HEK293 (cell line): Measurements from ENCODE around the gene GNG7.

ENCODE experiments used
- CTCF ChIA-PET: fragments of 350-600 bp; formaldehyde crosslinking; extraction: SDS; loops from one replicate; lab custom pipeline; 2021; ENCODE audit warnings: antibody characterized with exemption; lab: Yijun Ruan, JAX
- POLR2A ChIA-PET: fragments of 300-600 bp; formaldehyde crosslinking; extraction: SDS; loops from one replicate; lab custom pipeline; 2020; ENCODE audit warnings: antibody characterized with exemption, inconsistent platforms; lab: Yijun Ruan, JAX
- H3K27ac ChIP-seq: fragments of 200-500 bp; sonication (Bioruptor generic); 2 replicates; pipeline ENCODE4 v1.5.1; 2014; ENCODE audit warnings: low read depth, low read length, control low read depth, inconsistent platforms; ENCODE audit errors: extremely low read depth
- H3K36me3 ChIP-seq, 2 experiments: fragments of 200-500 bp in 1 of 2; sonication (Bioruptor generic) in 1 of 2; 1 replicate in 1 of 2; 2 replicates in 1 of 2; pipeline ENCODE4 v1.5.1; 2014 to 2017; ENCODE audit warnings: inconsistent platforms in 2 of 2, low read length in 2 of 2; ENCODE audit not compliant: control insufficient read depth in 2 of 2, insufficient read depth in 1 of 2
- H3K4me1 ChIP-seq: fragments of 200-500 bp; sonication (Bioruptor generic); 2 replicates; pipeline ENCODE4 v1.5.1; 2014; ENCODE audit warnings: mild to moderate bottlenecking, low read length, inconsistent platforms; ENCODE audit not compliant: control insufficient read depth, insufficient read depth
- H3K4me3 ChIP-seq: 2 replicates; pipeline ENCODE4 v1.5.1; 2011; ENCODE audit warnings: low read depth, mild to moderate bottlenecking, control low read depth, low read length, moderate library complexity
- H3K9me3 ChIP-seq: fragments of 200-500 bp; sonication (Bioruptor generic); 2 replicates; pipeline ENCODE4 v1.5.1; 2014; ENCODE audit warnings: low read depth, low read length, inconsistent platforms; ENCODE audit not compliant: control insufficient read depth, insufficient read depth
- PRDM6 ChIP-seq: fragments of 450-650 bp; formaldehyde crosslinking; IDR thresholded peaks from 2 replicates; pipeline ENCODE4 v1.5.1; 2017; ENCODE audit warnings: missing biosample characterization, missing genetic modification characterization
- SCRT1 ChIP-seq: fragments of 450-650 bp; formaldehyde crosslinking; IDR thresholded peaks from 2 replicates; pipeline ENCODE4 v1.5.1; 2016; ENCODE audit warnings: missing biosample characterization, missing genetic modification characterization, borderline replicate concordance
- ZEB2 ChIP-seq: fragments of 450-650 bp; formaldehyde crosslinking; IDR thresholded peaks from 2 replicates; pipeline ENCODE4 v1.5.1; 2016; ENCODE audit warnings: missing biosample characterization, missing genetic modification characterization
- ZFHX2 ChIP-seq: fragments of 450-650 bp; formaldehyde crosslinking; conservative IDR thresholded peaks from 2 replicates; pipeline ENCODE4 v1.5.1; 2016; ENCODE audit warnings: missing biosample characterization, missing genetic modification characterization
- ZFP3 ChIP-seq: fragments of 450-650 bp; formaldehyde crosslinking; IDR thresholded peaks from 2 replicates; pipeline ENCODE4 v1.5.1; 2016; ENCODE audit warnings: low read depth, missing biosample characterization, missing genetic modification characterization
- ZNF112 ChIP-seq: fragments of 450-650 bp; formaldehyde crosslinking; IDR thresholded peaks from 2 replicates; pipeline ENCODE4 v1.5.0; 2017; ENCODE audit warnings: missing biosample characterization, missing genetic modification characterization
- ZNF311 ChIP-seq: fragments of 450-650 bp; formaldehyde crosslinking; IDR thresholded peaks from 2 replicates; pipeline ENCODE4 v1.5.1; 2017; ENCODE audit warnings: missing biosample characterization, missing genetic modification characterization, borderline replicate concordance
- ZNF366 ChIP-seq: fragments of 450-650 bp; formaldehyde crosslinking; conservative IDR thresholded peaks from 2 replicates; pipeline ENCODE4 v1.5.1; 2016; ENCODE audit warnings: missing biosample characterization, missing genetic modification characterization
- ZNF404 ChIP-seq: fragments of 450-650 bp; formaldehyde crosslinking; IDR thresholded peaks from 2 replicates; pipeline ENCODE4 v1.5.1; 2017; ENCODE audit warnings: missing biosample characterization, missing genetic modification characterization
- ZNF433 ChIP-seq: fragments of 450-650 bp; formaldehyde crosslinking; IDR thresholded peaks from 2 replicates; pipeline ENCODE4 v1.5.1; 2016; ENCODE audit warnings: missing biosample characterization, missing genetic modification characterization, low read depth
- ZNF501 ChIP-seq: fragments of 450-650 bp; formaldehyde crosslinking; IDR thresholded peaks from 2 replicates; pipeline ENCODE4 v1.5.1; 2016; ENCODE audit warnings: missing biosample characterization, missing genetic modification characterization
- ZNF530 ChIP-seq: fragments of 450-650 bp; formaldehyde crosslinking; IDR thresholded peaks from 2 replicates; pipeline ENCODE4 v1.5.1; 2016; ENCODE audit warnings: low read depth, missing biosample characterization, missing genetic modification characterization
- ZNF571 ChIP-seq: fragments of 450-650 bp; formaldehyde crosslinking; IDR thresholded peaks from 2 replicates; pipeline ENCODE4 v1.5.0; 2017; ENCODE audit warnings: missing biosample characterization, missing genetic modification characterization
- ZNF654 ChIP-seq: fragments of 450-650 bp; formaldehyde crosslinking; IDR thresholded peaks from 2 replicates; pipeline ENCODE4 v1.5.1; 2016; ENCODE audit warnings: low read depth, missing biosample characterization, missing genetic modification characterization
- TF ChIP-seq, protein P1 (sequence below): fragments of 450-650 bp; formaldehyde crosslinking; IDR thresholded peaks from 2 replicates; pipeline ENCODE4 v1.5.1; 2016; ENCODE audit warnings: missing biosample characterization, missing genetic modification characterization

GNG7 gene

GRCh38 chr19:2636141-2636896 lies 66.2 kb downstream of the GNG7 start:
- H3K27ac ChIP-seq: no peak overlapping the region
- H3K4me1 ChIP-seq: no peaks in the 10 kb centered on the region
- POLR2A ChIA-PET: interaction anchor here (0.6 to 2.0 kb wide), 6 partner anchors 37 to 739 kb away, joined by 3 to 26 read pairs (median 4); partner anchors contain the start of gene GADD45B
- no peaks in the 10 kb centered on the region for H3K36me3 ChIP-seq
- H3K9me3 ChIP-seq: no peaks in the 10 kb centered on the region
- H3K4me3 ChIP-seq: no peak overlapping the region
- TF ChIP-seq ZNF654 (no peak), ZNF311 (tag by site-specific recombination) (0 out of 2 replicates have a peak, but pooled peaks have one; percentile 1), ZNF571 (tag by site-specific recombination) (no peak), PRDM6 (no peak), ZFHX2 (tag by site-specific recombination) (0 out of 2 replicates have a peak, but pooled peaks have one; percentile 10)
- CTCF ChIA-PET: interaction anchor here (0.6 to 2.7 kb wide), 29 partner anchors 9 to 1200 kb away, joined by 3 to 22 read pairs (median 4); no protein-coding TSS in a partner anchor

- Histone ChIP-seq H3K4me1 (no peaks in the 10 kb centered on the region), H3K4me3 (no peak overlapping the region), H3K9me3 (no peaks in the 10 kb centered on the region), H3K27ac (no peak overlapping the region), H3K36me3 (no peaks in the 10 kb centered on the region)
- peak; percentile 65; the same call in 1 of the 2 replicates for TF ChIP-seq ZEB2 (tag by site-specific recombination)
- no peak for TF ChIP-seq ZFP3 (tag by site-specific recombination)
- POLR2A ChIA-PET: interaction anchor here (1.5 kb wide), 1 partner anchor 159 kb away, joined by 3 read pairs; the partner anchor contains the start of gene GADD45B
- CTCF ChIA-PET: interaction anchor here (0.5 to 2.7 kb wide), 5 partner anchors 13 to 158 kb away, joined by 3 to 22 read pairs (median 4); no protein-coding TSS in a partner anchor
Measured at GRCh38 chr19:2634960-2635359, 67.5 kb downstream of the GNG7 start.

DNA sequence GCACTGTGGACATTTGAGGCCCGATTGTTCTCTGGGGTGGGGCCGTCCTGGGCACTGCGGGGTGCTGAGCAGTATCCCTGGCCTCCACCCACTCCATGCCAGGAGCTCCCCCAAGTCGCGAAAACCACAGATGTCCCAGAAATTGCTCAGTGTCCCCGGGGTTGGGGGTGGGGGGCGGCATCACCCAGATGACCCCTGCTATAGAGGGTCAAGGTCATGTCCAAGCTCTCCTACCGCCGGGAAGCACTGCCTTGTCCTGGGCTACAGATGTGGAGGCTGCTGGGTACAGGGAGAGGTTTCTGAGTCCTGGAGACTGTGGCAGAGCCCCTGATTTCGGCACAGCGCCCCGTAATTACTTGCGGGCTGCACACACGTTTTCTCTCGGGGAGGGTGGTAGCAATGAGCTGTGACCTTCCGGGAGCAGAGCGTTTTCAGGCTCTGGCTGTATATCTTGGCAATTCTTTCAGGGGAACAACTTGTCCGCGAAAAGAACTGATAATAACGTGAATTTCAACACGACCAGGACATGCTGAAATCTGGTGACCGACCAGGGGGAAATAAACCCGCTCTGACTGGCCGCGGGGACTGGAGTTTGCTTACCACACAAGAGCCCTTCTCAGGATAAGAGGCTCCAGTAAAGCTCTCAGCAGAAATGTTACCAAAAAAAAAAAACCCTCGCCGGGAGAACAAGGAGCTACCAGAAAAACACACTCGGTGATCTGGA lies 68.1 kb downstream of the GNG7 start:
- no peak for TF ChIP-seq ZNF530 (tag by site-specific recombination)
- TF ChIP-seq, protein P1, sequence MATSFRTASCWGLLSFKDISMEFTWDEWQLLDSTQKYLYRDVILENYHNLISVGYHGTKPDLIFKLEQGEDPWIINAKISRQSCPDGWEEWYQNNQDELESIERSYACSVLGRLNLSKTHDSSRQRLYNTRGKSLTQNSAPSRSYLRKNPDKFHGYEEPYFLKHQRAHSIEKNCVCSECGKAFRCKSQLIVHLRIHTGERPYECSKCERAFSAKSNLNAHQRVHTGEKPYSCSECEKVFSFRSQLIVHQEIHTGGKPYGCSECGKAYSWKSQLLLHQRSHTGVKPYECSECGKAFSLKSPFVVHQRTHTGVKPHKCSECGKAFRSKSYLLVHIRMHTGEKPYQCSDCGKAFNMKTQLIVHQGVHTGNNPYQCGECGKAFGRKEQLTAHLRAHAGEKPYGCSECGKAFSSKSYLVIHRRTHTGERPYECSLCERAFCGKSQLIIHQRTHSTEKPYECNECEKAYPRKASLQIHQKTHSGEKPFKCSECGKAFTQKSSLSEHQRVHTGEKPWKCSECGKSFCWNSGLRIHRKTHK (tag by site-specific recombination): no peak
- TF ChIP-seq, all 188 proteins: peak for 0
- Histone ChIP-seq H3K4me1 (no peaks in the 10 kb centered on the region), H3K36me3 (no peaks in the 10 kb centered on the region), H3K9me3 (no peaks in the 10 kb centered on the region), H3K27ac (no peak overlapping the region), H3K4me3 (no peak overlapping the region)
- ChIA-PET POLR2A (interaction anchor here (1.5 kb wide), 1 partner anchor 158 kb away, joined by 3 read pairs; the partner anchor contains the start of gene GADD45B), CTCF (interaction anchor here (0.6 to 1.0 kb wide), 3 partner anchors 21 to 121 kb away, joined by 3 to 5 read pairs (median 4); no protein-coding TSS in a partner anchor)

- Histone ChIP-seq H3K27ac (no peak overlapping the region), H3K36me3 (no peaks in the 10 kb centered on the region), H3K4me3 (no peak overlapping the region), H3K9me3 (no peaks in the 10 kb centered on the region), H3K4me1 (no peaks in the 10 kb centered on the region)
- ChIA-PET POLR2A (interaction anchor here (0.6 to 1.5 kb wide), 2 partner anchors 22 to 158 kb away, joined by 3 read pairs; partner anchors contain the start of gene GADD45B), CTCF (interaction anchor here (1.0 kb wide), 1 partner anchor 20 kb away, joined by 4 read pairs; no protein-coding TSS in a partner anchor)
- TF ChIP-seq ZNF366 (tag by site-specific recombination) (no peak), SCRT1 (tag by site-specific recombination) (no peak), ZNF404 (tag by site-specific recombination) (no peak), ZNF501 (tag by site-specific recombination) (no peak), ZNF112 (no peak), ZNF433 (tag by site-specific recombination) (no peak)
- TF ChIP-seq, all 188 proteins: peak for 0
Measured at GRCh38 chr19:2633693-2634075, 68.8 kb downstream of the GNG7 start.
